H1 (cell line): Measurements from ENCODE around the gene CDC7. TPM values are rescaled to one million over a fixed set of nuclear protein-coding genes. Genes with fewer than 3 reads are reported as not detected.
"Not testable (repeated sequence)": the region's sequence is repeated elsewhere in the genome, so short reads cannot be mapped to it uniquely, and the experiment has no call there.

Experiments used
- CTCF ChIA-PET: fragments of 300-600 bp; sonication (Branson Sonifier 250); formaldehyde crosslinking; loops from one replicate; lab custom pipeline; 2021; ENCODE audit not compliant: partially characterized antibody; lab: Charles Lee
- POLR2A ChIA-PET: fragments of 300-600 bp; sonication (Branson Sonifier 250); formaldehyde crosslinking; loops from one replicate; lab custom pipeline; 2021; ENCODE audit warnings: inconsistent platforms; ENCODE audit not compliant: partially characterized antibody; lab: Charles Lee
- DNase-seq, 2 experiments: peaks; one replicate each; pipeline versions ENCODE4 v3.0.0 to v3.0.0-alpha.2; 2010 to 2022; ENCODE audit warnings: low spot score in 2 of 2, low read depth in 1 of 2, mixed read lengths in 1 of 2
- FAIRE-seq: peaks from 2 replicates; lab custom pipeline; 2011; peaks lifted over from hg19 to GRCh38; lab: Jason Lieb, UNC
- H2AFZ ChIP-seq: 2 replicates; pipeline ENCODE4 v1.8.1; 2012; ENCODE audit warnings: low read length, inconsistent platforms
- H2AK5ac ChIP-seq: 2 replicates; pipeline ENCODE4 v1.6.1; 2013; ENCODE audit warnings: low read depth, low read length
- H2BK120ac ChIP-seq: replicated peaks from 2 replicates; pipeline ENCODE3; 2013; ENCODE audit warnings: low read depth, low read length, inconsistent platforms
- H2BK12ac ChIP-seq: 2 replicates; pipeline ENCODE4 v1.6.1; 2013; ENCODE audit warnings: low read depth, low read length
- H2BK15ac ChIP-seq: 2 replicates; pipeline ENCODE4 v1.6.1; 2013; ENCODE audit warnings: low read length
- H2BK20ac ChIP-seq: 2 replicates; pipeline ENCODE4 v1.6.1; 2013; ENCODE audit warnings: low read length
- H2BK5ac ChIP-seq: 2 replicates; pipeline ENCODE4 v1.6.1; 2013; ENCODE audit warnings: low read depth, low read length
- H3K14ac ChIP-seq: 2 replicates; pipeline ENCODE4 v1.6.1; 2013; ENCODE audit warnings: inconsistent platforms; ENCODE audit not compliant: insufficient read length
- H3K18ac ChIP-seq: 2 replicates; pipeline ENCODE4 v1.6.1; 2013; ENCODE audit warnings: low read length; ENCODE audit errors: extremely low read depth
- H3K23ac ChIP-seq: 2 replicates; pipeline ENCODE4 v1.6.1; 2013; ENCODE audit warnings: inconsistent platforms; ENCODE audit not compliant: insufficient read length
- H3K23me2 ChIP-seq: 2 replicates; pipeline ENCODE4 v1.6.1; 2013; ENCODE audit warnings: low read depth, low read length
- H3K27ac ChIP-seq: 2 replicates; pipeline ENCODE4 v1.6.1; 2011; ENCODE audit warnings: low read depth, low read length, inconsistent platforms
- H3K27me3 ChIP-seq, 4 experiments: replicated peaks in 1 of 4; 1 replicate in 1 of 4; 2 replicates in 3 of 4; pipeline versions ENCODE4 v1.6.1 to v1.8.1; 2011 to 2013; ENCODE audit warnings: low read length in 3 of 4, mild to moderate bottlenecking in 3 of 4, inconsistent platforms in 2 of 4, mixed read lengths in 2 of 4, moderate library complexity in 1 of 4; ENCODE audit not compliant: control insufficient read depth in 3 of 4, insufficient read depth in 3 of 4; ENCODE audit errors: extremely low read depth in 1 of 4
- H3K36me3 ChIP-seq, 4 experiments: 2 replicates each; pipeline versions ENCODE4 v1.6.1 to v1.8.1; 2011 to 2013; ENCODE audit warnings: mild to moderate bottlenecking in 4 of 4, low read length in 3 of 4, moderate library complexity in 2 of 4, control low read depth in 1 of 4, inconsistent platforms in 1 of 4; ENCODE audit not compliant: insufficient read depth in 4 of 4, control insufficient read depth in 2 of 4
- H3K4ac ChIP-seq: replicated peaks from 2 replicates; pipeline ENCODE3; 2013; ENCODE audit warnings: low read length, low read depth, mixed read lengths, inconsistent platforms; ENCODE audit not compliant: insufficient read length
- H3K4me1 ChIP-seq, 4 experiments: replicated peaks in 1 of 4; 1 replicate in 1 of 4; 2 replicates in 3 of 4; pipeline versions ENCODE4 v1.6.1 to v1.8.1; 2011 to 2013; ENCODE audit warnings: low read length in 3 of 4, inconsistent platforms in 2 of 4, mixed read lengths in 1 of 4; ENCODE audit not compliant: insufficient read depth in 4 of 4, control insufficient read depth in 3 of 4
- H3K4me2 ChIP-seq, 2 experiments: 2 replicates each; pipeline versions ENCODE4 v1.6.1 to v1.8.1; 2011 to 2013; ENCODE audit warnings: low read depth in 2 of 2, low read length in 2 of 2, control low read depth in 1 of 2, inconsistent platforms in 1 of 2, mild to moderate bottlenecking in 1 of 2; ENCODE audit not compliant: insufficient read depth in 1 of 2
- H3K4me3 ChIP-seq, 4 experiments: fragments of 200-600, 300-600 bp in 1 of 4; sonication (generic), shearing (Covaris generic), sonication (Bioruptor Twin) in 1 of 4; 2 replicates each; pipeline versions ENCODE4 v1.5.1 to v1.8.1; 2011 to 2016; ENCODE audit warnings: low read length in 4 of 4, low read depth in 3 of 4, control low read depth in 2 of 4, inconsistent platforms in 2 of 4, mild to moderate bottlenecking in 2 of 4, mixed read lengths in 1 of 4, moderate library complexity in 1 of 4; ENCODE audit not compliant: insufficient read depth in 2 of 4; ENCODE audit errors: extremely low read depth in 1 of 4
- H3K56ac ChIP-seq: replicated peaks from 2 replicates; pipeline ENCODE3; 2013; ENCODE audit warnings: low read depth, mild to moderate bottlenecking, mixed read lengths, low read length, inconsistent platforms; ENCODE audit not compliant: insufficient read length
- H3K79me1 ChIP-seq: 2 replicates; pipeline ENCODE4 v1.6.1; 2013; ENCODE audit warnings: low read depth, low read length, control low read depth
- H3K79me2 ChIP-seq, 2 experiments: 2 replicates each; pipeline versions ENCODE4 v1.6.1 to v1.8.1; 2012 to 2013; ENCODE audit warnings: low read length in 2 of 2, mild to moderate bottlenecking in 2 of 2, inconsistent platforms in 1 of 2; ENCODE audit not compliant: insufficient read depth in 2 of 2, control insufficient read depth in 1 of 2
- H3K9ac ChIP-seq, 4 experiments: replicated peaks in 1 of 4; 1 replicate in 1 of 4; 2 replicates in 3 of 4; pipeline versions ENCODE4 v1.6.1 to v1.8.1; 2011 to 2013; ENCODE audit warnings: low read depth in 3 of 4, low read length in 3 of 4, control low read depth in 2 of 4, mild to moderate bottlenecking in 2 of 4, moderate library complexity in 2 of 4, inconsistent platforms in 1 of 4; ENCODE audit errors: extremely low read depth in 1 of 4
- H3K9me3 ChIP-seq, 2 experiments: 2 replicates each; pipeline versions ENCODE4 v1.6.1 to v1.8.1; 2012 to 2013; ENCODE audit warnings: mild to moderate bottlenecking in 2 of 2, moderate library complexity in 2 of 2, control low read depth in 1 of 2, inconsistent platforms in 1 of 2, low read depth in 1 of 2, low read length in 1 of 2, mixed read lengths in 1 of 2; ENCODE audit not compliant: insufficient read depth in 2 of 2
- H4K20me1 ChIP-seq, 2 experiments: replicated peaks in 1 of 2; 2 replicates each; pipeline versions ENCODE3 to v1.8.1; 2011 to 2013; ENCODE audit warnings: inconsistent platforms in 2 of 2, low read length in 2 of 2, mild to moderate bottlenecking in 1 of 2; ENCODE audit not compliant: insufficient read depth in 2 of 2, control insufficient read depth in 1 of 2
- H4K5ac ChIP-seq: 2 replicates; pipeline ENCODE4 v1.6.1; 2013; ENCODE audit warnings: low read length, low read depth, mixed read lengths, inconsistent platforms; ENCODE audit not compliant: insufficient read length
- H4K8ac ChIP-seq: 2 replicates; pipeline ENCODE4 v1.8.0; 2013; ENCODE audit warnings: mild to moderate bottlenecking, moderate library complexity, low read length, inconsistent platforms; ENCODE audit not compliant: insufficient read depth; ENCODE audit errors: extremely low read depth
- H4K91ac ChIP-seq: replicated peaks from 2 replicates; pipeline ENCODE3; 2013; ENCODE audit warnings: low read length, mixed read lengths, inconsistent platforms; ENCODE audit not compliant: insufficient read length
- WGBS, 2 experiments: shearing (Covaris generic) in 1 of 2; methylation state at CpG; one replicate each; pipeline versions ENCODE4 v1.1.6 to v1.1.7; 2013 to 2015; ENCODE audit warnings: low lambda C conversion rate in 2 of 2, mixed read lengths in 2 of 2, inconsistent platforms in 1 of 2, low coverage in 1 of 2, missing lambda C conversion rate in 1 of 2; ENCODE audit not compliant: insufficient replicate concordance in 2 of 2, insufficient coverage in 1 of 2, insufficient read length in 1 of 2; ENCODE audit errors: extremely low coverage in 1 of 2, missing lambda C conversion rate in 1 of 2; 5-methylcytosine and 5-hydroxymethylcytosine counted together
- polyA plus RNA-seq, 7 experiments: library from polyadenylated mRNA; depleted of rRNA in 3 of 7; stranded (reverse) in 5 of 7; unstranded in 2 of 7; fragments of >200 nt in 5 of 7; fragments of 200-250 nt in 2 of 7; gene quantifications; 1 replicate in 5 of 7; 2 replicates in 1 of 7; 4 replicates in 1 of 7; pipeline versions ENCODE4 v1.2.1 to v1.2.3, GENCODE V29; 2011 to 2013; ENCODE audit warnings: missing spikeins in 2 of 7, mixed read lengths in 2 of 7
- total RNA-seq: library from RNA; stranded (reverse); fragmentation: NEBNext Ultra II Directional; extraction: Animal tissue kit (Norgen Biotek cat#: 25700); gene quantifications from 2 replicates; pipeline ENCODE4 v1.2.1, GENCODE V29; 2021

CDC7 gene
- total and polyA plus RNA-seq, 2 of the 8 experiments (the other 6 are each of a cell fraction or from before 2014, with no cell fraction given): 12.2 to 34.4 TPM

DNA sequence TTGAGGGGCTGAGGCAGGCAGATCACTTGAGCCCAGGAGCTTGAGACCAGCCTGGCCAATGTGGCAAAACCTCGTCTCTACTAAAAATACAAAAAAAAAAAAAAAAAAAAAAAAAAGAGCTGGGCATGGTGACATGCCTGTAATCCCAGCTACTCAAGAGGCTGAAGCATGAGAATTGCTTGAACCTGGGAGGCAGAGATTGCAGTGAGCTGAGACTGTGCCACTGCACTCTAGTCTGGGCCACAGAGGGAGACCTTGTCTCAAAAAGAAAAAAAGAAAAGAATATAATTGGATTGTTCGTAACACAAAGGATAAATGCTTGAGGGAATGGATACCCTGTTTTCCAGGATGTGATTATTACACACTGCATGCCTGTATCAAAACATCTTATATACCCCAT lies 18.5 kb downstream of the CDC7 start:
- not testable (repeated sequence) for H4K20me1 ChIP-seq, H3K14ac ChIP-seq, H3K4me1 ChIP-seq, H4K5ac ChIP-seq, H3K4ac ChIP-seq, H4K8ac ChIP-seq, H2BK15ac ChIP-seq, H3K4me3 ChIP-seq, FAIRE-seq, H3K56ac ChIP-seq, H2BK20ac ChIP-seq, H2BK120ac ChIP-seq, H3K79me1 ChIP-seq, DNase-seq, H2BK5ac ChIP-seq, H2BK12ac ChIP-seq, H3K27ac ChIP-seq, H3K9ac ChIP-seq, H3K4me2 ChIP-seq, H3K23ac ChIP-seq, H3K79me2 ChIP-seq, H3K9me3 ChIP-seq, H3K18ac ChIP-seq, H2AK5ac ChIP-seq, H4K91ac ChIP-seq, H3K23me2 ChIP-seq, H2AFZ ChIP-seq, H3K27me3 ChIP-seq
- CTCF ChIA-PET: interaction anchor here (0.6 to 0.8 kb wide), 2 partner anchors 410 to 473 kb away, joined by 3 read pairs; no protein-coding TSS in a partner anchor
- 93% methylated on average over 1 of the region's 2 CpGs; no CpG with 5 or more reads in 1 of the 2 experiments for WGBS, 2 experiments
- H3K36me3 ChIP-seq: peaks cover 2 to 53% (median 18%) of the 10 kb centered on the region in 4 experiments; a peak in 6 of 8 replicates
- POLR2A ChIA-PET: interaction anchor here (0.8 to 2.2 kb wide), 2 partner anchors 14 to 16 kb away, joined by 4 to 6 read pairs; no protein-coding TSS in a partner anchor
